GM18870 (cell line): ENCODE measurements around the gene SCMH1.

Experiments
- ATAC-seq: cut with Tn5 transposase; IDR thresholded peaks from one replicate; pipeline ENCODE4 v1.9.1; 2021; ENCODE audit warnings: moderate library complexity; ENCODE audit not compliant: unreplicated experiment

Gene SCMH1

GRCh38 chr1:41241749-41242341, at the start of gene SCMH1:
TSS of gene SCMH1 (minus strand) at chr1:41242306. CDS start at chr1:41186133, 56,173 bp downstream.
- ATAC-seq = no peak

- ATAC-seq = no peak
These were observed 49.1 kb upstream of the SCMH1 start for GRCh38 chr1:41291195-41291594.

GRCh38 chr1:41289196-41289595, 47.1 kb upstream of the SCMH1 start:
- ATAC-seq = no peak

- ATAC-seq = no peak
These were observed 44.9 kb upstream of the SCMH1 start for GRCh38 chr1:41286992-41287391.

- no peak for ATAC-seq
These were observed 44.4 kb upstream of the SCMH1 start for GRCh38 chr1:41286486-41286885.

GRCh38 chr1:41285818-41286217, 43.7 kb upstream of the SCMH1 start:
- no peak for ATAC-seq

- ATAC-seq = no peak
These were observed 42.0 kb upstream of the SCMH1 start for GRCh38 chr1:41284121-41284520.

- no peak for ATAC-seq
These were observed 40.7 kb upstream of the SCMH1 start for GRCh38 chr1:41282679-41283317.

- ATAC-seq = no peak
These were observed 39.2 kb upstream of the SCMH1 start for GRCh38 chr1:41281334-41281733.

GRCh38 chr1:41280202-41281032, 38.3 kb upstream of the SCMH1 start:
- ATAC-seq = no peak

GRCh38 chr1:41278076-41278475, 36.0 kb upstream of the SCMH1 start:
- no peak for ATAC-seq

- ATAC-seq = no peak
These were observed 35.4 kb upstream of the SCMH1 start for GRCh38 chr1:41277371-41277975.

GRCh38 chr1:41275831-41276230, 33.7 kb upstream of the SCMH1 start:
- ATAC-seq = no peak

- ATAC-seq = no peak
These were observed 32.8 kb upstream of the SCMH1 start for GRCh38 chr1:41274752-41275545.

- no peak for ATAC-seq
These were observed 30.5 kb upstream of the SCMH1 start for GRCh38 chr1:41272601-41273000.

- no peak for ATAC-seq
These were observed 26.2 kb upstream of the SCMH1 start for GRCh38 chr1:41268154-41268770.

- ATAC-seq = no peak
These were observed 20.0 kb upstream of the SCMH1 start for GRCh38 chr1:41261926-41262618.

- ATAC-seq = no peak
These were observed 18.7 kb upstream of the SCMH1 start for GRCh38 chr1:41260768-41261167.

GRCh38 chr1:41259221-41259620, 17.1 kb upstream of the SCMH1 start:
- ATAC-seq = no peak

- ATAC-seq = no peak
These were observed 13.9 kb upstream of the SCMH1 start for GRCh38 chr1:41255978-41256377.
